GM21786 (cell line): ENCODE results near the gene FFAR1.

Source experiments
- ATAC-seq: cut with Tn5 transposase; IDR thresholded peaks from one replicate; pipeline ENCODE4 v1.9.1; 2021; ENCODE audit not compliant: unreplicated experiment

The FFAR1 gene

GRCh38 chr19:35383536-35383935 lies 35.8 kb downstream of the FFAR1 start:
- ATAC-seq, result no peak

- no peak for ATAC-seq
Measured at GRCh38 chr19:35388277-35389054, 40.8 kb downstream of the FFAR1 start.

GRCh38 chr19:35389192-35389861 lies 41.6 kb downstream of the FFAR1 start:
- ATAC-seq, result no peak

- no peak for ATAC-seq
Measured at GRCh38 chr19:35392742-35393715, 45.3 kb downstream of the FFAR1 start.

- no peak for ATAC-seq
Measured at GRCh38 chr19:35395382-35396199, 47.9 kb downstream of the FFAR1 start.

GRCh38 chr19:35396240-35396885 lies 48.7 kb downstream of the FFAR1 start:
- ATAC-seq, result no peak

GRCh38 chr19:35397064-35397463 lies 49.4 kb downstream of the FFAR1 start:
- ATAC-seq, result no peak
